RWPE2 (cell line): ENCODE measurements around the gene PCID2.

Experiments
- ATAC-seq: fragments of 200-7000 bp; cut with Tn5 transposase; 3 replicates; pipeline ENCODE4 v1.9.1; 2021; ENCODE audit warnings: low read depth
- DNase-seq: peaks from one replicate; pipeline ENCODE4 v3.0.0-alpha.2; 2020; ENCODE audit warnings: low spot score
- H3K27ac ChIP-seq: fragments of 450-650 bp; 2 replicates; pipeline ENCODE4 v1.5.1; 2017; ENCODE audit warnings: mild to moderate bottlenecking; ENCODE audit not compliant: poor library complexity, severe bottlenecking
- H3K27me3 ChIP-seq: fragments of 250-450 bp; sonication (Bioruptor Pico); 2 replicates; pipeline ENCODE4 v1.5.1; 2021; ENCODE audit warnings: mild to moderate bottlenecking, moderate library complexity; ENCODE audit not compliant: insufficient read depth, poor library complexity, severe bottlenecking
- H3K36me3 ChIP-seq: fragments of 250-450 bp; sonication (Bioruptor Pico); 2 replicates; pipeline ENCODE4 v1.5.1; 2020; ENCODE audit warnings: low read depth, mild to moderate bottlenecking, moderate library complexity
- H3K4me1 ChIP-seq: fragments of 250-450 bp; sonication (Bioruptor Pico); 2 replicates; pipeline ENCODE4 v1.5.1; 2021; ENCODE audit warnings: mild to moderate bottlenecking, moderate library complexity; ENCODE audit not compliant: insufficient read depth, poor library complexity, severe bottlenecking
- H3K4me3 ChIP-seq: fragments of 250-450 bp; sonication (Bioruptor Pico); 2 replicates; pipeline ENCODE4 v1.5.1; 2021; ENCODE audit warnings: mild to moderate bottlenecking, moderate library complexity; ENCODE audit not compliant: severe bottlenecking
- H3K9me3 ChIP-seq: fragments of 250-450 bp; sonication (Bioruptor Pico); 2 replicates; pipeline ENCODE4 v1.5.1; 2021; ENCODE audit warnings: mild to moderate bottlenecking, moderate library complexity; ENCODE audit not compliant: severe bottlenecking
- TF ChIP-seq, protein P1 (sequence below): fragments of 450-650 bp; IDR thresholded peaks from one replicate; pipeline ENCODE4 v1.5.1; 2017; ENCODE audit warnings: mild to moderate bottlenecking, moderate library complexity; ENCODE audit not compliant: poor library complexity, severe bottlenecking

PCID2 gene

DNA sequence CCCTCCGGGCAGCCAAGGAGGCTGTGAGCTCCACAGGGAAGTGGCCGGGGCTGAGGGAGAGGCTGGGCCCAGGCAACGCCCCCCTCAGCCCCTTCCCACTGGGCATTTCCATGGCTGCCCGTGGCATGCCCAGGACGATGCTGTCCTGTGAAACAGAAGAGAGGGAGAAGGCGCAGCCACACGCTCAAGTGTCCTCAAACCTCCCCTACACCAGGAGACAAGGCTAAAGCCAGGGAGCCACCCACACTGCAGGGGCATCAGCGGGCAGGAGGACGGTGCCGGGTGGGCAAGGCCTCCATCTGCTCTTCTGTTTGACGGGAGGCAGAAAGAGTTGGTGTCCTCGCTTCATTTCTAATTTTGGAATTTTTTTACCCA, 64.2 kb downstream of the PCID2 start:
- ATAC-seq (no peak), DNase-seq (no peak)
- Histone ChIP-seq H3K27me3 (no peaks in the 10 kb centered on the region), H3K4me3 (no peak overlapping the region), H3K27ac (no peak overlapping the region), H3K36me3 (no peaks in the 10 kb centered on the region), H3K4me1 (no peaks in the 10 kb centered on the region), H3K9me3 (no peaks in the 10 kb centered on the region)
- TF ChIP-seq, protein P1, sequence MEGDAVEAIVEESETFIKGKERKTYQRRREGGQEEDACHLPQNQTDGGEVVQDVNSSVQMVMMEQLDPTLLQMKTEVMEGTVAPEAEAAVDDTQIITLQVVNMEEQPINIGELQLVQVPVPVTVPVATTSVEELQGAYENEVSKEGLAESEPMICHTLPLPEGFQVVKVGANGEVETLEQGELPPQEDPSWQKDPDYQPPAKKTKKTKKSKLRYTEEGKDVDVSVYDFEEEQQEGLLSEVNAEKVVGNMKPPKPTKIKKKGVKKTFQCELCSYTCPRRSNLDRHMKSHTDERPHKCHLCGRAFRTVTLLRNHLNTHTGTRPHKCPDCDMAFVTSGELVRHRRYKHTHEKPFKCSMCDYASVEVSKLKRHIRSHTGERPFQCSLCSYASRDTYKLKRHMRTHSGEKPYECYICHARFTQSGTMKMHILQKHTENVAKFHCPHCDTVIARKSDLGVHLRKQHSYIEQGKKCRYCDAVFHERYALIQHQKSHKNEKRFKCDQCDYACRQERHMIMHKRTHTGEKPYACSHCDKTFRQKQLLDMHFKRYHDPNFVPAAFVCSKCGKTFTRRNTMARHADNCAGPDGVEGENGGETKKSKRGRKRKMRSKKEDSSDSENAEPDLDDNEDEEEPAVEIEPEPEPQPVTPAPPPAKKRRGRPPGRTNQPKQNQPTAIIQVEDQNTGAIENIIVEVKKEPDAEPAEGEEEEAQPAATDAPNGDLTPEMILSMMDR: no peak

DNA sequence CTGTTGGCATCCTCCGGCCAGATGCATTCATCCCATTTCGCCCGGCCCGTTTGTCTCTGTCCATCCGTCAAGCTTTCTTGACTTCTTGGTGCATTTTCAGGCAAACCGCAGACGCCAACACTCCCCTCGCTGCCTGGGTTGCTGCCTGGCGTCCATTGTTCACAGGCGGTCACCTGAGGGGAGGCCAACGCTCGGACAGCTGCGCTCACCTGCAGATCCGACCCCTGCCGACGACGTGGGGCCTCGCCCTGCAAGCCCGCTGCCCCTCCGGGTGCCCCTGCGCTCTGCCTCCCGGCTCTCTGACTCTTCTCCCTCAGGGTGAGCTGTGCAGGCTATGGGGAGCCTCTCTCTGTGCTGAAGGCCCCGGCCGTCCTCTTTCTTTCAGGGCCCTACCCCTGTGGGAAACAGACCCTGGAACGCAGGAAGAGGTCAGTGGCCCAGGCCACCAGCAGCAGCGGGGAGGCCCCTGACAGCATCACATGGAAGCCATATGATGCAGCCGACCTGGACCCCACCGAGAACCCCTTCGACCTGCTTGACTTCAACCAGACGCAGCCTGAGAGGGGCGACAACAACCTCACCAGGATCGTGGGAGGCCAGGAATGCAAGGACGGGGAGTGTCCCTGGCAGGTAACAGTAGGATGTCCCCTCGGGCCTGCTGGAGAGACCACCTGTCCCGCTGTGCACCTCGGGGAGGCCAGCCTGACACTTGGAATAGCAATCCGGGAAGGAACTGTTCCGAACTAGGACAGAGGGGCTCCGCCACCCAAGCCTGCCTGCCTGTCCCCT, 64.8 kb downstream of the PCID2 start:
- TF ChIP-seq, protein P1: no peak
- no peak for ATAC-seq
- H3K36me3 ChIP-seq: no peaks in the 10 kb centered on the region

DNA sequence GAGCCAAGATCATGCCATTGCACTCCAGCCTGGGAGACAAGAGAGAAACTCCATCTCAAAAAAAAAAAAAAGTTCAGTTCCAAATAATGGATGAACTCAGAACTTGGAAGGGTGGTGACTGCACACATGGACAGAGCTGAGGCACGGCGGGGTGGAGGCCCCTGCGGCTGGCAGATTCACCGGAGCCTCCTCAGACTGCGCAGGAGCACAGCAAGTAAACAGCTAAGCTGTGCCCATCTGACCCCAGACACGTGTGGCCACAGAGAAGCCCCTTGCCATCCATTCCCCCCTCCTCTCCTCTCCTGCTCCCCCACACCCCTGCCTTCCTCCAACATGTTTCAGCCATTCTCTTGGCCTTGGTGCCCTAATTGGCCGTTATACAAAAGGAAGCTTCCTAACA, 65.6 kb downstream of the PCID2 start:
- no peak for ATAC-seq
- no peak for DNase-seq
- Histone ChIP-seq H3K27ac (no peak overlapping the region), H3K4me1 (no peaks in the 10 kb centered on the region), H3K4me3 (no peak overlapping the region), H3K36me3 (no peaks in the 10 kb centered on the region), H3K27me3 (no peaks in the 10 kb centered on the region), H3K9me3 (no peaks in the 10 kb centered on the region)
- TF ChIP-seq, protein P1: no peak

More for the DNA sequence above, 64.8 kb downstream of the PCID2 start:
- DNase-seq: no peak
- Histone ChIP-seq H3K27me3 (no peaks in the 10 kb centered on the region), H3K4me1 (no peaks in the 10 kb centered on the region), H3K9me3 (no peaks in the 10 kb centered on the region), H3K4me3 (no peak overlapping the region), H3K27ac (no peak overlapping the region)

DNA sequence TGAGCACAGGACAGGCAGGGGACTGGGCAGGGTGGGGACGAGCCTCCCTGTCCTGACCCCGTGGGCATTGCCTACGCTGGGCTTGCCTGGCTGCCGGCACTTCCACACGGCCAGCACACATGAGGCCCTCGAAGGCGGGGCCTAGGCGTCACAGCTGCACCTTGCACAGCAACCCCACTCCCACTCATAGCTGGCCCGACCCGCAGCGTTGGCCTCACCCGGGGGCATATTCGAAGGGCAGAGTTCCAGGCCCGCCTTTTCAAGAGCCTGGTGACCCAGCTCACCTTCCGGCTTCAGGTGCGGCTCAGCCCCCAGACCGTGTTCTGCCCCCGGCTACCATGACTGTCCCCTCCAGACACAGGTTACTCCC, 66.9 kb downstream of the PCID2 start:
- H3K27ac ChIP-seq: no peak overlapping the region
- no peak for ATAC-seq
- no peaks in the 10 kb centered on the region for H3K9me3 ChIP-seq
- TF ChIP-seq, protein P1: no peak
- H3K36me3 ChIP-seq: no peaks in the 10 kb centered on the region
- no peak overlapping the region for H3K4me3 ChIP-seq
- H3K27me3 ChIP-seq: no peaks in the 10 kb centered on the region
- H3K4me1 ChIP-seq: no peaks in the 10 kb centered on the region
- no peak for DNase-seq
